A549 (cell line): ENCODE measurements around the gene RAX. TPM values are rescaled to one million over a fixed set of nuclear protein-coding genes. Genes with fewer than 3 reads are reported as not detected.
A peak's percentile ranks its signal among the peaks of the same experiment; 100 is the strongest.

Experiments
- ATAC-seq, 2 experiments: fragments of 200-7000 bp in 1 of 2; fragments of >200 bp in 1 of 2; cut with Nextera tagmentation in 1 of 2; cut with Tn5 transposase in 1 of 2; 3 replicates each; pipeline versions ENCODE4 v1.8.0 to v1.9.1; 2018 to 2020; ENCODE audit warnings: mild to moderate bottlenecking in 1 of 2, moderate library complexity in 1 of 2
- CTCF ChIA-PET: fragments of 300-600 bp; sonication (Branson Sonifier 250); formaldehyde crosslinking; extraction: SDS; loops from one replicate; lab custom pipeline; 2021; ENCODE audit warnings: antibody characterized with exemption, inconsistent platforms; lab: Yijun Ruan, JAX
- POLR2A ChIA-PET: fragments of 350-600 bp; formaldehyde crosslinking; extraction: SDS; loops from one replicate; lab custom pipeline; 2021; ENCODE audit warnings: antibody characterized with exemption, inconsistent platforms; lab: Yijun Ruan, JAX
- DNase-seq, 2 experiments: peaks; one replicate each; pipeline versions ENCODE4 v3.0.0 to v3.0.0-alpha.2; 2011 to 2016; ENCODE audit warnings: low read depth in 1 of 2, low spot score in 1 of 2
- FAIRE-seq: peaks from 2 replicates; lab custom pipeline; 2011; peaks lifted over from hg19 to GRCh38; lab: Jason Lieb, UNC
- H3K27ac ChIP-seq, 2 experiments: fragments of >200 bp; sonication (Bioruptor Twin); formaldehyde crosslinking; 3 replicates each; pipeline ENCODE4 v1.5.1; 2016 to 2017
- H3K4me1 ChIP-seq: fragments of >200 bp; sonication (Bioruptor Twin); formaldehyde crosslinking; 3 replicates; pipeline ENCODE4 v1.6.1; 2016
- H3K4me2 ChIP-seq: fragments of >200 bp; sonication (Bioruptor Twin); formaldehyde crosslinking; 3 replicates; pipeline ENCODE4 v1.6.1; 2016
- H3K4me3 ChIP-seq: fragments of >200 bp; sonication (Bioruptor Twin); formaldehyde crosslinking; 3 replicates; pipeline ENCODE4 v1.5.1; 2016
- H3K9me3 ChIP-seq: fragments of >200 bp; sonication (Bioruptor Twin); formaldehyde crosslinking; 3 replicates; pipeline ENCODE4 v1.6.1; 2016
- ATOH8 ChIP-seq: fragments of 250-450 bp; sonication (Bioruptor Pico); IDR thresholded peaks from 2 replicates; pipeline ENCODE4 v1.5.0; 2020; ENCODE audit warnings: low read depth, mild to moderate bottlenecking, moderate library complexity
- CBX8 ChIP-seq: fragments of 200-600 bp; sonication (generic); IDR thresholded peaks from 2 replicates; pipeline ENCODE4 v1.6.1; 2016
- CHD2 ChIP-seq: fragments of 150-350 bp; IDR thresholded peaks from 2 replicates; pipeline ENCODE4 v1.6.1; 2014; ENCODE audit warnings: low read length; ENCODE audit not compliant: partially characterized antibody
- CHD4 ChIP-seq: fragments of 200-600 bp; sonication (generic); IDR thresholded peaks from 2 replicates; pipeline ENCODE4 v1.6.1; 2016; ENCODE audit warnings: antibody characterized with exemption, mild to moderate bottlenecking, borderline replicate concordance
- EHF ChIP-seq: fragments of 250-450 bp; sonication (Bioruptor Pico); IDR thresholded peaks from 2 replicates; pipeline ENCODE4 v1.5.0; 2020; ENCODE audit warnings: mild to moderate bottlenecking
- EHMT2 ChIP-seq: fragments of 200-600 bp; sonication (generic); IDR thresholded peaks from 2 replicates; pipeline ENCODE4 v1.6.1; 2016; ENCODE audit warnings: antibody characterized with exemption, low read depth, mild to moderate bottlenecking, moderate library complexity
- ELK1 ChIP-seq: fragments of 150-350 bp; IDR thresholded peaks from 2 replicates; pipeline ENCODE4 v1.6.1; 2014; ENCODE audit warnings: low read depth, mild to moderate bottlenecking, low read length
- EP300 ChIP-seq, 2 experiments: fragments of >200 bp; sonication (Bioruptor Twin); formaldehyde crosslinking; IDR thresholded peaks; 2 replicates in 1 of 2; 3 replicates in 1 of 2; pipeline ENCODE4 v1.6.1; 2016 to 2017
- FOSL2 ChIP-seq, 2 experiments: fragments of 450-650 bp in 1 of 2; fragments of >200 bp in 1 of 2; sonication (Bioruptor Twin) in 1 of 2; formaldehyde crosslinking; IDR thresholded peaks; 2 replicates each; pipeline versions ENCODE4 v1.5.0 to v1.6.1; 2016 to 2020; ENCODE audit warnings: mild to moderate bottlenecking in 1 of 2, moderate library complexity in 1 of 2
- HOXB13 ChIP-seq: fragments of 250-450 bp; sonication (Bioruptor Pico); IDR thresholded peaks from 2 replicates; pipeline ENCODE4 v1.5.0; 2020; ENCODE audit warnings: low read depth, mild to moderate bottlenecking, moderate library complexity
- HOXB5 ChIP-seq: fragments of 250-450 bp; sonication (Bioruptor Pico); IDR thresholded peaks from 2 replicates; pipeline ENCODE4 v1.5.0; 2020; ENCODE audit warnings: mild to moderate bottlenecking, moderate library complexity
- JUNB ChIP-seq: fragments of >200 bp; sonication (Bioruptor Twin); formaldehyde crosslinking; IDR thresholded peaks from 2 replicates; pipeline ENCODE4 v1.6.1; 2016
- KDM1A ChIP-seq: fragments of 200-600 bp; sonication (generic); IDR thresholded peaks from 2 replicates; pipeline ENCODE4 v1.6.1; 2016; ENCODE audit warnings: low read depth, mild to moderate bottlenecking
- KDM5A ChIP-seq: fragments of 200-600 bp; sonication (generic); IDR thresholded peaks from 2 replicates; pipeline ENCODE4 v1.6.1; 2016; ENCODE audit warnings: antibody characterized with exemption, mild to moderate bottlenecking
- MAX ChIP-seq: IDR thresholded peaks from 2 replicates; pipeline ENCODE4 v1.6.1; 2012
- MYC ChIP-seq: IDR thresholded peaks from 2 replicates; pipeline ENCODE4 v1.6.1; 2012; ENCODE audit warnings: mild to moderate bottlenecking, inconsistent platforms, low read length, improper control_type of control experiment, borderline replicate concordance
- NFE2L2 ChIP-seq: fragments of 150-350 bp; conservative IDR thresholded peaks from 2 replicates; pipeline ENCODE4 v1.6.1; 2014; ENCODE audit warnings: low read length
- PBX3 ChIP-seq: IDR thresholded peaks from 2 replicates; pipeline ENCODE4 v1.6.1; 2012
- PHF8 ChIP-seq: fragments of 200-600 bp; sonication (generic); IDR thresholded peaks from 2 replicates; pipeline ENCODE4 v1.6.1; 2016; ENCODE audit warnings: low read depth, mild to moderate bottlenecking, antibody characterized with exemption, moderate library complexity, borderline replicate concordance
- POLR2A ChIP-seq: IDR thresholded peaks from 2 replicates; pipeline ENCODE4 v1.6.1; 2012; ENCODE audit warnings: mild to moderate bottlenecking, low read length
- RAD21 ChIP-seq, 2 experiments: fragments of >200 bp in 1 of 2; sonication (Bioruptor Twin) in 1 of 2; formaldehyde crosslinking in 1 of 2; IDR thresholded peaks in 1 of 2; conservative IDR thresholded peaks in 1 of 2; 2 replicates in 1 of 2; 3 replicates in 1 of 2; pipeline ENCODE4 v1.6.1; 2012 to 2018; ENCODE audit warnings: inconsistent platforms in 1 of 2
- RFX5 ChIP-seq: fragments of 450-650 bp; IDR thresholded peaks from 2 replicates; pipeline ENCODE4 v1.7.1; 2014; ENCODE audit warnings: antibody characterized with exemption, mild to moderate bottlenecking, moderate library complexity
- RNF2 ChIP-seq: fragments of 200-600 bp; sonication (generic); IDR thresholded peaks from 2 replicates; pipeline ENCODE4 v1.6.1; 2016; ENCODE audit warnings: low read depth, mild to moderate bottlenecking, antibody characterized with exemption, moderate library complexity, borderline replicate concordance
- SMC3 ChIP-seq: fragments of >200 bp; sonication (Bioruptor Twin); formaldehyde crosslinking; IDR thresholded peaks from 3 replicates; pipeline ENCODE4 v1.6.1; 2018; ENCODE audit warnings: inconsistent platforms
- SREBF2 ChIP-seq: fragments of 450-650 bp; IDR thresholded peaks from 2 replicates; pipeline ENCODE4 v1.6.1; 2014; ENCODE audit warnings: mild to moderate bottlenecking, moderate library complexity
- ZC3H11A ChIP-seq: fragments of 450-650 bp; IDR thresholded peaks from 2 replicates; pipeline ENCODE4 v1.6.1; 2014; ENCODE audit warnings: antibody characterized with exemption, mild to moderate bottlenecking
- ZNF302 ChIP-seq: fragments of 250-450 bp; sonication (Bioruptor Pico); IDR thresholded peaks from 2 replicates; pipeline ENCODE4 v1.9.0; 2021; ENCODE audit warnings: inconsistent platforms, mild to moderate bottlenecking, moderate library complexity
- WGBS: methylation state at CpG from one replicate; pipeline ENCODE4 v1.1.6; 2017; ENCODE audit errors: missing lambda C conversion rate; 5-methylcytosine and 5-hydroxymethylcytosine counted together
- polyA plus RNA-seq, 4 experiments: library from polyadenylated mRNA; depleted of rRNA in 3 of 4; stranded (reverse); fragments of >200 nt; fragmentation: RNase III in 1 of 4; extraction: RNeasy Plus Mini Kit Qiagen cat#74134 plus additional on column Dnase treatment in 1 of 4; gene quantifications; 2 replicates in 3 of 4; 3 replicates in 1 of 4; pipeline ENCODE4 v1.2.3, GENCODE V29; 2011 to 2017

The RAX gene
- polyA plus RNA-seq, 2 of the 4 experiments (the other 2 are of a cell fraction): not detected

- no peak overlapping the region for H3K4me2 ChIP-seq
- H3K4me1 ChIP-seq: no peaks in the 10 kb centered on the region
- ChIA-PET POLR2A (no interaction called here), CTCF (interaction anchor here (1.1 kb wide), 1 partner anchor 25 kb away, joined by 5 read pairs; no protein-coding TSS in a partner anchor)
- no peak for TF ChIP-seq RFX5
- no peak for TF ChIP-seq EHMT2
- TF ChIP-seq PHF8: no peak
- no peak for TF ChIP-seq ZC3H11A
- TF ChIP-seq ATOH8 (CRISPR knock-in tag): no peak
- TF ChIP-seq JUNB: no peak
- TF ChIP-seq CBX8: no peak
- TF ChIP-seq CHD2: no peak
- TF ChIP-seq PBX3: no peak
- TF ChIP-seq MYC: no peak
- TF ChIP-seq HOXB5 (CRISPR knock-in tag): no peak
- TF ChIP-seq NFE2L2: no peak
- no peak for TF ChIP-seq POLR2A
- no peak for TF ChIP-seq KDM1A
- no peak for TF ChIP-seq HOXB13 (CRISPR knock-in tag)
- no peak for TF ChIP-seq ELK1
- DNase-seq (no peak), ATAC-seq (no peak), FAIRE-seq (no peak)
- H3K27ac ChIP-seq: no peak overlapping the region
- 82% methylated on average over 18 of the region's 18 CpGs for WGBS
- H3K9me3 ChIP-seq: no peaks in the 10 kb centered on the region
- H3K4me3 ChIP-seq: no peak overlapping the region
Measured at GRCh38 chr18:59274533-59274928, 1.3 kb upstream of the RAX start.

GRCh38 chr18:59273759-59274532 is 692 bp upstream of the RAX start:
- CTCF ChIA-PET: interaction anchor here (1.4 kb wide), 1 partner anchor 203 kb away, joined by 6 read pairs; no protein-coding TSS in a partner anchor

More at GRCh38 chr18:59273759-59274532, 692 bp upstream of the RAX start:
- Histone ChIP-seq H3K9me3 (no peaks in the 10 kb centered on the region), H3K4me3 (peak overlapping the region; percentile 38; the same call in 2 of the 3 replicates), H3K27ac (no peak overlapping the region), H3K4me2 (peak overlapping the region; percentile 61), H3K4me1 (no peaks in the 10 kb centered on the region)
- DNase-seq (no peak), ATAC-seq (no peak), FAIRE-seq (no peak)
- WGBS: 65% methylated on average over 32 of the region's 48 CpGs
- POLR2A ChIA-PET: no interaction called here
- TF ChIP-seq RAD21 (conservative IDR thresholded peaks at IDR 0.05 in 1 of 2, IDR thresholded peaks at IDR 0.05 in 1 of 2): no peak
- TF ChIP-seq KDM5A: no peak
- TF ChIP-seq NFE2L2: no peak
- TF ChIP-seq FOSL2 (IDR thresholded peaks at IDR 0.05): no peak
- TF ChIP-seq FOSL2 (CRISPR knock-in tag; IDR thresholded peaks at IDR 0.05): no peak
- TF ChIP-seq EP300 (IDR thresholded peaks at IDR 0.05): no peak
- TF ChIP-seq SMC3: no peak
- TF ChIP-seq SREBF2: no peak
- TF ChIP-seq CHD4: no peak
- TF ChIP-seq ZNF302 (CRISPR knock-in tag): no peak
- TF ChIP-seq HOXB5 (CRISPR knock-in tag): no peak
- no peak for TF ChIP-seq EHF
- no peak for TF ChIP-seq JUNB
- TF ChIP-seq PBX3: no peak
- no peak for TF ChIP-seq CHD2
- TF ChIP-seq ZC3H11A: no peak
- TF ChIP-seq MAX: no peak
- TF ChIP-seq POLR2A: no peak
- TF ChIP-seq RNF2: no peak
